ENCODE measurements around the gene SLC46A1. TPM values are rescaled to one million over a fixed set of nuclear protein-coding genes. Genes with fewer than 3 reads are reported as not detected.
A peak's percentile ranks its signal among the peaks of the same experiment; 100 is the strongest.

Gene SLC46A1
- total RNA-seq, 1 donor from 2014 or later = 7.4 TPM

GRCh38 chr17:28370744-28371103 lies 35.3 kb downstream of the SLC46A1 start:
- Mint-ChIP-seq H3K36me3 (ENCODE audit: low read depth, unreplicated experiment) (peaks cover 7% of the 10 kb centered on the region), H3K27ac (ENCODE audit: unreplicated experiment) (peak overlapping the region; percentile 93), H3K27me3 (ENCODE audit: low read depth, unreplicated experiment) (peaks cover 12% of the 10 kb centered on the region), H3K4me1 (ENCODE audit: low read depth, unreplicated experiment) (peaks cover 15% of the 10 kb centered on the region), H3K4me3 (ENCODE audit: unreplicated experiment) (peak overlapping the region; percentile 84), H3K9me3 (ENCODE audit: unreplicated experiment) (no peaks in the 10 kb centered on the region)
- Histone ChIP-seq H2AFZ (ENCODE audit: low read depth, low read length) (peak overlapping the region; percentile 38), H4K20me1 (ENCODE audit: insufficient read depth, low read length) (peaks cover 29% of the 10 kb centered on the region), H3K9me3 (ENCODE audit: insufficient read depth, low read depth, low read length) (no peaks in the 10 kb centered on the region), H3K9ac (ENCODE audit: low read length) (peak overlapping the region; percentile 32), H3K4me1 (ENCODE audit: insufficient read depth, low read length) (peaks cover 21% of the 10 kb centered on the region), H3K27me3 (ENCODE audit: insufficient read depth, low read length) (no peaks in the 10 kb centered on the region), H3K4me3 (ENCODE audit: insufficient read depth, low read depth, low read length) (peak overlapping the region; percentile 73), H3K27ac (ENCODE audit: low read depth, low read length) (no peak overlapping the region), H3K4me2 (ENCODE audit: low read length) (peak overlapping the region; percentile 100), H3K79me2 (ENCODE audit: insufficient read depth, low read length) (peaks cover 12% of the 10 kb centered on the region), H3K36me3 (ENCODE audit: insufficient read depth, low read length) (no peaks in the 10 kb centered on the region)
- TF ChIP-seq, protein P1, sequence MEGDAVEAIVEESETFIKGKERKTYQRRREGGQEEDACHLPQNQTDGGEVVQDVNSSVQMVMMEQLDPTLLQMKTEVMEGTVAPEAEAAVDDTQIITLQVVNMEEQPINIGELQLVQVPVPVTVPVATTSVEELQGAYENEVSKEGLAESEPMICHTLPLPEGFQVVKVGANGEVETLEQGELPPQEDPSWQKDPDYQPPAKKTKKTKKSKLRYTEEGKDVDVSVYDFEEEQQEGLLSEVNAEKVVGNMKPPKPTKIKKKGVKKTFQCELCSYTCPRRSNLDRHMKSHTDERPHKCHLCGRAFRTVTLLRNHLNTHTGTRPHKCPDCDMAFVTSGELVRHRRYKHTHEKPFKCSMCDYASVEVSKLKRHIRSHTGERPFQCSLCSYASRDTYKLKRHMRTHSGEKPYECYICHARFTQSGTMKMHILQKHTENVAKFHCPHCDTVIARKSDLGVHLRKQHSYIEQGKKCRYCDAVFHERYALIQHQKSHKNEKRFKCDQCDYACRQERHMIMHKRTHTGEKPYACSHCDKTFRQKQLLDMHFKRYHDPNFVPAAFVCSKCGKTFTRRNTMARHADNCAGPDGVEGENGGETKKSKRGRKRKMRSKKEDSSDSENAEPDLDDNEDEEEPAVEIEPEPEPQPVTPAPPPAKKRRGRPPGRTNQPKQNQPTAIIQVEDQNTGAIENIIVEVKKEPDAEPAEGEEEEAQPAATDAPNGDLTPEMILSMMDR (IDR thresholded peaks at IDR 0.05; ENCODE audit: insufficient read depth, low read depth, low read length) = no peak
- no peak for TF ChIP-seq EZH2 (IDR thresholded peaks at IDR 0.05; ENCODE audit: insufficient read depth, low read length)
- DNase-seq (ENCODE audit: low read depth) = no peak
- FAIRE-seq = no peak

GRCh38 chr17:28370035-28370743 lies 35.8 kb downstream of the SLC46A1 start, which contains the start of gene VTN:
Gene VTN, minus strand, starts transcription at chr17:28370307. Its CDS starts 104 bp downstream, at chr17:28370203.
- Histone ChIP-seq H3K9ac (ENCODE audit: low read length) (peak within 1 kb of the TSS; percentile 32), H2AFZ (ENCODE audit: low read depth, low read length) (peak within 1 kb of the TSS; percentile 38), H3K9me3 (ENCODE audit: insufficient read depth, low read depth, low read length) (no peaks in the 10 kb centered on the region), H3K4me3 (ENCODE audit: insufficient read depth, low read depth, low read length) (peak within 1 kb of the TSS; percentile 73), H3K36me3 (ENCODE audit: insufficient read depth, low read length) (no peaks in the 10 kb centered on the region), H3K79me2 (ENCODE audit: insufficient read depth, low read length) (peaks cover 12% of the 10 kb centered on the region), H4K20me1 (ENCODE audit: insufficient read depth, low read length) (peaks cover 29% of the 10 kb centered on the region), H3K4me2 (ENCODE audit: low read length) (peak within 1 kb of the TSS; percentile 100), H3K27ac (ENCODE audit: low read depth, low read length) (no peak within 1 kb of the TSS), H3K27me3 (ENCODE audit: insufficient read depth, low read length) (no peaks in the 10 kb centered on the region), H3K4me1 (ENCODE audit: insufficient read depth, low read length) (peaks cover 21% of the 10 kb centered on the region)
- peak within 1 kb of the TSS; percentile 93 for H3K27ac Mint-ChIP-seq (ENCODE audit: unreplicated experiment)
- no peak for TF ChIP-seq EZH2 (IDR thresholded peaks at IDR 0.05; ENCODE audit: insufficient read depth, low read length)
- TF ChIP-seq, protein P1 (IDR thresholded peaks at IDR 0.05; ENCODE audit: insufficient read depth, low read depth, low read length) = no peak
- peaks cover 12% of the 10 kb centered on the region for H3K27me3 Mint-ChIP-seq (ENCODE audit: low read depth, unreplicated experiment)
- no peaks in the 10 kb centered on the region for H3K9me3 Mint-ChIP-seq (ENCODE audit: unreplicated experiment)
- FAIRE-seq (no peak), DNase-seq (ENCODE audit: low read depth) (no peak)
- peaks cover 7% of the 10 kb centered on the region for H3K36me3 Mint-ChIP-seq (ENCODE audit: low read depth, unreplicated experiment)
- H3K4me3 Mint-ChIP-seq (ENCODE audit: unreplicated experiment) = peak within 1 kb of the TSS; percentile 84
- peaks cover 15% of the 10 kb centered on the region for H3K4me1 Mint-ChIP-seq (ENCODE audit: low read depth, unreplicated experiment)

- DNase-seq (ENCODE audit: low read depth) (no peak), FAIRE-seq (no peak)
- Histone ChIP-seq H3K27ac (ENCODE audit: low read depth, low read length) (no peak overlapping the region), H3K4me3 (ENCODE audit: insufficient read depth, low read depth, low read length) (no peak overlapping the region), H3K4me2 (ENCODE audit: low read length) (no peak overlapping the region), H3K9ac (ENCODE audit: low read length) (no peak overlapping the region), H3K9me3 (ENCODE audit: insufficient read depth, low read depth, low read length) (no peaks in the 10 kb centered on the region), H4K20me1 (ENCODE audit: insufficient read depth, low read length) (peaks cover 24% of the 10 kb centered on the region), H3K27me3 (ENCODE audit: insufficient read depth, low read length) (no peaks in the 10 kb centered on the region), H2AFZ (ENCODE audit: low read depth, low read length) (no peak overlapping the region), H3K36me3 (ENCODE audit: insufficient read depth, low read length) (no peaks in the 10 kb centered on the region), H3K79me2 (ENCODE audit: insufficient read depth, low read length) (peaks cover 8% of the 10 kb centered on the region), H3K4me1 (ENCODE audit: insufficient read depth, low read length) (peaks cover 21% of the 10 kb centered on the region)
- Mint-ChIP-seq H3K27ac (ENCODE audit: unreplicated experiment) (peak overlapping the region; percentile 41), H3K4me3 (ENCODE audit: unreplicated experiment) (no peak overlapping the region), H3K4me1 (ENCODE audit: low read depth, unreplicated experiment) (peaks cover 15% of the 10 kb centered on the region), H3K36me3 (ENCODE audit: low read depth, unreplicated experiment) (peaks cover 7% of the 10 kb centered on the region), H3K27me3 (ENCODE audit: low read depth, unreplicated experiment) (peaks cover 9% of the 10 kb centered on the region), H3K9me3 (ENCODE audit: unreplicated experiment) (no peaks in the 10 kb centered on the region)
- no peak for TF ChIP-seq EZH2 (IDR thresholded peaks at IDR 0.05; ENCODE audit: insufficient read depth, low read length)
- TF ChIP-seq, protein P1 (IDR thresholded peaks at IDR 0.05; ENCODE audit: insufficient read depth, low read depth, low read length) = no peak
Measured at GRCh38 chr17:28369684-28370034, 36.4 kb downstream of the SLC46A1 start.
